Gastrocnemius medialis (tissue), 4 donors: Measurements from ENCODE around the gene MORN5. TPM values are rescaled to one million over a fixed set of nuclear protein-coding genes. Genes with fewer than 3 reads are reported as not detected.

Experiments
- ATAC-seq, 2 donors: fragments of 150-250 bp; one replicate each; pipeline ENCODE4 v1.9.1; 2016
- DNase-seq, 2 donors: peaks; one replicate each; pipeline ENCODE4 v3.0.0-alpha.2; 2019
- H3K27ac ChIP-seq, 4 donors: fragments of 200-600 bp; sonication (generic); 1 replicate in 1 of 4; 2 replicates in 3 of 4; pipeline ENCODE4 v1.5.1; 2016 to 2018; ENCODE audit warnings: mild to moderate bottlenecking in 2 of 4, moderate library complexity in 1 of 4
- H3K27me3 ChIP-seq, 3 donors: fragments of 200-600 bp; sonication (generic) in 2 of 3; 1 replicate in 1 of 3; 2 replicates in 2 of 3; pipeline versions ENCODE4 v1.5.1 to v1.6.0; 2016 to 2019; ENCODE audit warnings: mild to moderate bottlenecking in 1 of 3, moderate library complexity in 1 of 3
- H3K36me3 ChIP-seq, 2 donors: fragments of 200-600 bp; sonication (generic) in 1 of 2; one replicate each; pipeline ENCODE4 v1.5.1; 2017 to 2018
- H3K4me1 ChIP-seq, 2 donors: fragments of 200-600 bp; sonication (generic) in 1 of 2; one replicate each; pipeline ENCODE4 v1.5.1; 2016 to 2017; ENCODE audit warnings: mild to moderate bottlenecking in 2 of 2
- H3K4me3 ChIP-seq, 4 donors: fragments of 200-600 bp; sonication (generic) in 3 of 4; 1 replicate in 1 of 4; 2 replicates in 3 of 4; pipeline ENCODE4 v1.5.1; 2016 to 2019; ENCODE audit warnings: mild to moderate bottlenecking in 2 of 4
- H3K9me3 ChIP-seq, 3 donors: fragments of 200-600 bp; sonication (generic) in 2 of 3; 1 replicate in 1 of 3; 2 replicates in 2 of 3; pipeline ENCODE4 v1.5.1; 2016 to 2019
- CTCF ChIP-seq, 5 experiments: fragments of 450-650 bp in 3 of 5; fragments of 200-600 bp in 2 of 5; sonication (generic) in 2 of 5; IDR thresholded peaks in 4 of 5; conservative IDR thresholded peaks in 1 of 5; 1 replicate in 4 of 5; 2 replicates in 1 of 5; pipeline ENCODE4 v1.5.1; 2016 to 2019; ENCODE audit warnings: antibody characterized with exemption in 5 of 5, mild to moderate bottlenecking in 3 of 5, moderate library complexity in 3 of 5
- POLR2A ChIP-seq, 2 donors: fragments of 450-650 bp; IDR thresholded peaks; one replicate each; pipeline ENCODE4 v1.6.1; 2017; ENCODE audit warnings: antibody characterized with exemption in 2 of 2, mild to moderate bottlenecking in 2 of 2, moderate library complexity in 2 of 2
- in situ Hi-C, 4 donors: fragments of 200-750 bp; cut with MboI; loops; one replicate each; pipeline versions ENCODE4 v1.15.0 to v1.8.0; 2017; ENCODE audit warnings: low sequenced_read_pairs in 4 of 4
- intact Hi-C: fragments of 100-400 bp; cut with DNase I; formaldehyde crosslinking; loops from one replicate; pipeline ENCODE4 v1.15.1; 2023; ENCODE audit warnings: low total_unique reads
- total RNA-seq, 4 donors: library from RNA; depleted of rRNA; stranded (reverse); fragments of >200 nt; gene quantifications; one replicate each; pipeline versions ENCODE4 v1.1.0 to v1.2.3, GENCODE V29; 2016

MORN5 gene
- total RNA-seq, 4 donors from 2014 or later: not detected

- H3K4me1 ChIP-seq: peaks cover 0 to 13% of the 10 kb centered on the region in 2 donors
- H3K36me3 ChIP-seq: no peaks in the 10 kb centered on the region
- in situ Hi-C loops: loop anchor here in 3 of 4 donors (10.0 to 25.0 kb wide), 3 partner anchors 228 to 688 kb away; partner anchors contain the start of gene OR1K1 (in 1 of the 3)
- intact Hi-C loops: loop anchor here (10.0 kb wide), 4 partner anchors 88 to 688 kb away; partner anchors contain the start of genes MRRF and RBM18
- peaks cover 9 to 18% (median 14%) of the 10 kb centered on the region in 3 donors for H3K27me3 ChIP-seq
- TF ChIP-seq CTCF (IDR thresholded peaks at IDR 0.05 in 4 of 5, conservative IDR thresholded peaks at IDR 0.05 in 1 of 5): no peak
- no peak for TF ChIP-seq POLR2A (IDR thresholded peaks at IDR 0.05)
- H3K27ac ChIP-seq: no peak overlapping the region
- ATAC-seq (no peak), DNase-seq (no peak)
- peak overlapping the region in 3 of 4 donors; percentile 9 to 31 (median 15) for H3K4me3 ChIP-seq
- H3K9me3 ChIP-seq: no peaks in the 10 kb centered on the region
Measured at GRCh38 chr9:122126331-122127261, 33.1 kb upstream of the MORN5 start.

GRCh38 chr9:122127396-122127798 lies 32.3 kb upstream of the MORN5 start:
- in situ Hi-C loops: loop anchor here in 3 of 4 donors (10.0 to 25.0 kb wide), 3 partner anchors 227 to 687 kb away; partner anchors contain the start of gene OR1K1 (in 1 of the 3)
- intact Hi-C loops: loop anchor here (10.0 kb wide), 4 partner anchors 87 to 687 kb away; partner anchors contain the start of genes MRRF and RBM18
- H3K36me3 ChIP-seq: no peaks in the 10 kb centered on the region
- H3K27ac ChIP-seq: peak overlapping the region in 2 of 4 donors; percentile 32 to 43
- TF ChIP-seq CTCF (IDR thresholded peaks at IDR 0.05 in 4 of 5, conservative IDR thresholded peaks at IDR 0.05 in 1 of 5) (no peak), POLR2A (IDR thresholded peaks at IDR 0.05) (no peak)
- peaks cover 9 to 18% (median 14%) of the 10 kb centered on the region in 3 donors for H3K27me3 ChIP-seq
- H3K4me1 ChIP-seq: peaks cover 0 to 13% of the 10 kb centered on the region in 2 donors
- H3K9me3 ChIP-seq: no peaks in the 10 kb centered on the region
- ATAC-seq: no peak
- H3K4me3 ChIP-seq: no peak overlapping the region
- no peak for DNase-seq

- ATAC-seq (peak in 1 of 2 donors; percentile 24), DNase-seq (no peak)
- intact Hi-C loops: loop anchor here (10.0 kb wide), 4 partner anchors 87 to 687 kb away; partner anchors contain the start of genes MRRF and RBM18
- Histone ChIP-seq H3K36me3 (no peaks in the 10 kb centered on the region), H3K27me3 (peaks cover 9 to 18% (median 14%) of the 10 kb centered on the region in 3 donors), H3K9me3 (no peaks in the 10 kb centered on the region), H3K4me3 (no peak overlapping the region), H3K4me1 (peaks cover 5 to 16% of the 10 kb centered on the region in 2 donors), H3K27ac (peak overlapping the region in 3 of 4 donors; percentile 32 to 57 (median 43))
- in situ Hi-C loops: loop anchor here in 3 of 4 donors (10.0 to 25.0 kb wide), 3 partner anchors 227 to 687 kb away; partner anchors contain the start of gene OR1K1 (in 1 of the 3)
- TF ChIP-seq CTCF (IDR thresholded peaks at IDR 0.05 in 4 of 5, conservative IDR thresholded peaks at IDR 0.05 in 1 of 5) (no peak), POLR2A (IDR thresholded peaks at IDR 0.05) (no peak)
Measured at GRCh38 chr9:122128007-122128968, 31.4 kb upstream of the MORN5 start.

GRCh38 chr9:122128969-122129343 lies 30.8 kb upstream of the MORN5 start:
- TF ChIP-seq POLR2A (IDR thresholded peaks at IDR 0.05) (no peak), CTCF (IDR thresholded peaks at IDR 0.05 in 4 of 5, conservative IDR thresholded peaks at IDR 0.05 in 1 of 5) (no peak)
- intact Hi-C loops (loop anchor here (10.0 kb wide), 4 partner anchors 86 to 686 kb away; partner anchors contain the start of genes MRRF and RBM18), in situ Hi-C loops (loop anchor here in 3 of 4 donors (10.0 to 25.0 kb wide), 3 partner anchors 226 to 686 kb away; partner anchors contain the start of gene OR1K1 (in 1 of the 3))
- H3K36me3 ChIP-seq: no peaks in the 10 kb centered on the region
- DNase-seq: no peak
- H3K4me1 ChIP-seq: peaks cover 5 to 18% of the 10 kb centered on the region in 2 donors
- ATAC-seq: no peak
- no peak overlapping the region for H3K4me3 ChIP-seq
- peak overlapping the region in 3 of 4 donors; percentile 32 to 35 (median 34) for H3K27ac ChIP-seq
- no peaks in the 10 kb centered on the region for H3K9me3 ChIP-seq
- peaks cover 9 to 18% (median 14%) of the 10 kb centered on the region in 3 donors for H3K27me3 ChIP-seq
